ENCODE measurements around the gene IFT57.

GRCh38 chr3:108215871-108216270 lies 6.4 kb downstream of the IFT57 start:
- TF ChIP-seq, protein P1, sequence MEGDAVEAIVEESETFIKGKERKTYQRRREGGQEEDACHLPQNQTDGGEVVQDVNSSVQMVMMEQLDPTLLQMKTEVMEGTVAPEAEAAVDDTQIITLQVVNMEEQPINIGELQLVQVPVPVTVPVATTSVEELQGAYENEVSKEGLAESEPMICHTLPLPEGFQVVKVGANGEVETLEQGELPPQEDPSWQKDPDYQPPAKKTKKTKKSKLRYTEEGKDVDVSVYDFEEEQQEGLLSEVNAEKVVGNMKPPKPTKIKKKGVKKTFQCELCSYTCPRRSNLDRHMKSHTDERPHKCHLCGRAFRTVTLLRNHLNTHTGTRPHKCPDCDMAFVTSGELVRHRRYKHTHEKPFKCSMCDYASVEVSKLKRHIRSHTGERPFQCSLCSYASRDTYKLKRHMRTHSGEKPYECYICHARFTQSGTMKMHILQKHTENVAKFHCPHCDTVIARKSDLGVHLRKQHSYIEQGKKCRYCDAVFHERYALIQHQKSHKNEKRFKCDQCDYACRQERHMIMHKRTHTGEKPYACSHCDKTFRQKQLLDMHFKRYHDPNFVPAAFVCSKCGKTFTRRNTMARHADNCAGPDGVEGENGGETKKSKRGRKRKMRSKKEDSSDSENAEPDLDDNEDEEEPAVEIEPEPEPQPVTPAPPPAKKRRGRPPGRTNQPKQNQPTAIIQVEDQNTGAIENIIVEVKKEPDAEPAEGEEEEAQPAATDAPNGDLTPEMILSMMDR (tag by site-specific recombination; IDR thresholded peaks at IDR 0.05), result no peak
- TF ChIP-seq ZNF596 (tag by site-specific recombination; IDR thresholded peaks at IDR 0.05) (no peak), ZNF621 (tag by site-specific recombination; IDR thresholded peaks at IDR 0.05) (no peak), ZNF624 (tag by site-specific recombination; IDR thresholded peaks at IDR 0.05) (no peak), ZNF140 (tag by site-specific recombination; IDR thresholded peaks at IDR 0.05) (no peak), ZNF423 (tag by site-specific recombination; IDR thresholded peaks at IDR 0.05) (no peak), ZNF580 (tag by site-specific recombination; IDR thresholded peaks at IDR 0.05) (no peak), ZNF169 (tag by site-specific recombination; IDR thresholded peaks at IDR 0.05) (no peak), ZNF302 (tag by site-specific recombination; IDR thresholded peaks at IDR 0.05; ENCODE audit: low read depth) (no peak), ZNF114 (tag by site-specific recombination; IDR thresholded peaks at IDR 0.05) (no peak), ZNF513 (tag by site-specific recombination; IDR thresholded peaks at IDR 0.05) (no peak), PRDM2 (tag by site-specific recombination; IDR thresholded peaks at IDR 0.05; ENCODE audit: borderline replicate concordance) (no peak)
- TF ChIP-seq, protein P2, sequence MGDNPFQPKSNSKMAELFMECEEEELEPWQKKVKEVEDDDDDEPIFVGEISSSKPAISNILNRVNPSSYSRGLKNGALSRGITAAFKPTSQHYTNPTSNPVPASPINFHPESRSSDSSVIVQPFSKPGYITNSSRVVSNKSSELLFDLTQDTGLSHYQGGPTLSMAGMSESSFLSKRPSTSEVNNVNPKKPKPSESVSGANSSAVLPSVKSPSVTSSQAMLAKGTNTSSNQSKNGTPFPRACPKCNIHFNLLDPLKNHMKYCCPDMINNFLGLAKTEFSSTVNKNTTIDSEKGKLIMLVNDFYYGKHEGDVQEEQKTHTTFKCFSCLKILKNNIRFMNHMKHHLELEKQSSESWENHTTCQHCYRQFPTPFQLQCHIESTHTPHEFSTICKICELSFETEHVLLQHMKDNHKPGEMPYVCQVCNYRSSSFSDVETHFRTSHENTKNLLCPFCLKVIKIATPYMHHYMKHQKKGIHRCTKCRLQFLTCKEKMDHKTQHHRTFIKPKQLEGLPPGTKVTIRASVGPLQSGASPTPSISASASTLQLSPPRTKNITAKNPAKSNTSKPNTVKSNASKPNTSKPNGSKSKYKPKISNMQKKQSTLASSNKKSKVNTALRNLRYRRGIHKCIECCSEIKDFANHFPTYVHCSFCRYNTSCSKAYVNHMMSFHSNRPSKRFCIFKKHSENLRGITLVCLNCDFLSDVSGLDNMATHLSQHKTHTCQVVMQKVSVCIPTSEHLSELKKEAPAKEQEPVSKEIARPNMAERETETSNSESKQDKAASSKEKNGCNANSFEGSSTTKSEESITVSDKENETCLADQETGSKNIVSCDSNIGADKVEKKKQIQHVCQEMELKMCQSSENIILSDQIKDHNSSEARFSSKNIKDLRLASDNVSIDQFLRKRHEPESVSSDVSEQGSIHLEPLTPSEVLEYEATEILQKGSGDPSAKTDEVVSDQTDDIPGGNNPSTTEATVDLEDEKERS (tag by site-specific recombination; IDR thresholded peaks at IDR 0.05), result no peak

All from HEK293 (cell line).